GM06990 (cell line): Measurements from ENCODE around the gene FAM98C.
A peak's percentile ranks its signal among the peaks of the same experiment; 100 is the strongest.

ENCODE experiments used
- DNase-seq: peaks from one replicate; pipeline ENCODE4 v3.0.0-alpha.2; 2011; ENCODE audit not compliant: insufficient read length; ENCODE audit errors: extremely low read depth
- H3K27me3 ChIP-seq: replicated peaks from 2 replicates; pipeline ENCODE4 v1.6.0; 2011; ENCODE audit warnings: low read length; ENCODE audit not compliant: control insufficient read depth, insufficient read depth
- H3K36me3 ChIP-seq: 2 replicates; pipeline ENCODE4 v1.5.1; 2011; ENCODE audit warnings: low read length; ENCODE audit not compliant: control insufficient read depth, insufficient read depth
- H3K4me3 ChIP-seq: replicated peaks from 2 replicates; pipeline ENCODE4 v1.5.1; 2011; ENCODE audit warnings: low read depth, mild to moderate bottlenecking, control low read depth, low read length
- CTCF ChIP-seq: IDR thresholded peaks from 2 replicates; pipeline ENCODE4 v1.5.1; 2011; ENCODE audit warnings: low read length, control low read depth, mild to moderate bottlenecking, inconsistent platforms; ENCODE audit not compliant: insufficient read depth, poor library complexity, severe bottlenecking

Gene FAM98C

GRCh38 chr19:38402967-38403674 is at the start of gene FAM98C:
Gene FAM98C (plus strand): TSS chr19:38403093. CDS start chr19:38403154, 61 bp downstream.
- peak; percentile 98 for DNase-seq

GRCh38 chr19:38355728-38356725 is 46.9 kb upstream of the FAM98C start:
- H3K4me3 ChIP-seq: no peak overlapping the region
- no peak for DNase-seq
- H3K36me3 ChIP-seq: no peaks in the 10 kb centered on the region
- TF ChIP-seq CTCF: no peak
- no peaks in the 10 kb centered on the region; the same call in 1 of the 2 replicates for H3K27me3 ChIP-seq

More at GRCh38 chr19:38402967-38403674, at the start of gene FAM98C:
- peak; percentile 64 for TF ChIP-seq CTCF
- Histone ChIP-seq H3K27me3 (no peaks in the 10 kb centered on the region), H3K4me3 (peak within 1 kb of the TSS; percentile 67), H3K36me3 (peaks cover 3% of the 10 kb centered on the region)

GRCh38 chr19:38358071-38358470 is 44.8 kb upstream of the FAM98C start:
- no peaks in the 10 kb centered on the region; the same call in 1 of the 2 replicates for H3K27me3 ChIP-seq
- TF ChIP-seq CTCF: no peak
- no peaks in the 10 kb centered on the region for H3K36me3 ChIP-seq
- DNase-seq: no peak
- no peak overlapping the region for H3K4me3 ChIP-seq

GRCh38 chr19:38359242-38360021 is 43.5 kb upstream of the FAM98C start:
- Histone ChIP-seq H3K27me3 (no peaks in the 10 kb centered on the region; the same call in 1 of the 2 replicates), H3K36me3 (no peaks in the 10 kb centered on the region), H3K4me3 (no peak overlapping the region)
- DNase-seq: no peak
- TF ChIP-seq CTCF: no peak

- no peak for TF ChIP-seq CTCF
- no peak for DNase-seq
- H3K36me3 ChIP-seq: no peaks in the 10 kb centered on the region
- no peak overlapping the region for H3K4me3 ChIP-seq
- H3K27me3 ChIP-seq: no peaks in the 10 kb centered on the region; the same call in 1 of the 2 replicates
Observed at GRCh38 chr19:38360351-38360750, 42.5 kb upstream of the FAM98C start.
